Activated CD8-positive, alpha-beta memory T cell treated with anti-CD3 and anti-CD28 coated beads for 36 hours (primary cell): ENCODE results near the gene CELF2. TPM values are rescaled to one million over a fixed set of nuclear protein-coding genes. Genes with fewer than 3 reads are reported as not detected.

Source experiments
- CTCF ChIA-PET: fragments of 350-600 bp; sonication (Branson Sonifier 250); formaldehyde crosslinking; loops from one replicate; lab custom pipeline; 2021; ENCODE audit warnings: antibody characterized with exemption; lab: Charles Lee
- POLR2A ChIA-PET: fragments of 350-600 bp; sonication (Branson Sonifier 250); formaldehyde crosslinking; loops from one replicate; lab custom pipeline; 2021; ENCODE audit warnings: antibody characterized with exemption; lab: Charles Lee
- total RNA-seq, 2 experiments: library from RNA; stranded (reverse); gene quantifications; one replicate each; pipeline ENCODE4 v1.2.3, GENCODE V29; 2021

CELF2 gene
- total RNA-seq, 2 experiments from 2014 or later = 153 to 154 TPM

DNA sequence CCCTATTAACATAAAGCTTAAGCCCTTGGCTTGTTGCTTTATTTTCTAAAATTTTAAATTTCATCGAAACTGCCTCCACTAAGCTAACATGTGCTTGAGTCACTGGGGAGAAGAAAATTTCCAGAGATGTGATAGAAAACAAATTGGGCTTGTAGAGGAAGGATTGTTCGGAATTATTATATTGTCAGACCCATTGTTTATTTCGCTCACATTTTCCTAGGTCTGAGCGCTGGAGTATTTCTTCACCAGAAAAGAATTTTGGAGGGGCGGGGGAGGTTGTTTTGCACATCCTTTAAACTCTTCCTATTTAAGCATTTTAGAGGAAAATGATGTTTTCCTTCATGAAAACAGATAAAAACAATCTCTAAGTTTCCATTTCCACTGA, 29.1 kb downstream of the CELF2 start:
- CTCF ChIA-PET = no interaction called here
- POLR2A ChIA-PET = no interaction called here

DNA sequence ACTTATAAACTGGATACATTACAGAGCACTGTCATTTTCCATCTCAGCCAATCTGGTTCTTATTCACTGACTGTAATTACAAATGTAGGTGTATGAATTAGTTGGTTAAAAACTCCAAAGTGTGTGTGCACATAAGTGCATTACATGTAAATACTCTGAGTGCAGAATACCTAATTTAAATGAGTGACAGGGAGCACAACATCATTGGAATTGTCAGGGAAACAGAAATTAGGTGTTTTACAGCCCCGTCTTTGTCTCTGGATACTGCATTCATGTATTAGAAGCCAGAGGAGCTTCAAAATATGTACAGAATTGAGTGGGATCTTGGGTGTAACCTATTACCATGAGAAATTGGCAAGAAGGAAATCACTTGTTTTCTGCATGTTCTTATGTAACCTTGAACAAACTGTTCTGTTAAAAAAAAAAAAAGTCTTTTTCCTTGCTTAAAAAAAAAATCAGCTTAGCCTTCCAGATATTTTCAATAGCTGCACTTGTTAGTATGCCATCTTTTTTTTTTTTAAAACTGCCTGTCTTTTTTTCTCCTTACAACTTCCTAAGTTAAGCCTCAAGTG, 31.1 kb downstream of the CELF2 start:
- ChIA-PET POLR2A (no interaction called here), CTCF (interaction anchor here (0.6 kb wide), 1 partner anchor 432 kb away, joined by 4 read pairs; no protein-coding TSS in a partner anchor)

DNA sequence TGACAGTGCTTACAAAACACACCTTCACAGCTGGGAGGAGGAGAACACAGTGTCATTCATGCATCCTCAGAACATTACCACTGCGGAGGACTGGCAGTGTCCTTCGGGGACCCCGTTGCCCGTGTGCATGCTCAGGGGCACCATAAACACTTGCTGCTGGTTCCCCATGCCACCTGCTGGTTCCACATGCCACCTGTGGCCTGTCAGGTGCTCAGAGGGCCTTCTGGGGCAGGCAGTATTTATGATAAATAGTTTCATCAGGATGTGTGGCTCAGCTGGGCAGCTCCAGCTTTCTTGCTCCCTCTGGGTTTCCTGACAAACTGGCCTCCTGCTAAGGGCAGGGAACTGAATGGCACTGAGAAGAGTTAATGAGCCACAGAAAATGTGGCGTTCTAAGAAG, 32.1 kb downstream of the CELF2 start:
- ChIA-PET CTCF (no interaction called here), POLR2A (no interaction called here)

DNA sequence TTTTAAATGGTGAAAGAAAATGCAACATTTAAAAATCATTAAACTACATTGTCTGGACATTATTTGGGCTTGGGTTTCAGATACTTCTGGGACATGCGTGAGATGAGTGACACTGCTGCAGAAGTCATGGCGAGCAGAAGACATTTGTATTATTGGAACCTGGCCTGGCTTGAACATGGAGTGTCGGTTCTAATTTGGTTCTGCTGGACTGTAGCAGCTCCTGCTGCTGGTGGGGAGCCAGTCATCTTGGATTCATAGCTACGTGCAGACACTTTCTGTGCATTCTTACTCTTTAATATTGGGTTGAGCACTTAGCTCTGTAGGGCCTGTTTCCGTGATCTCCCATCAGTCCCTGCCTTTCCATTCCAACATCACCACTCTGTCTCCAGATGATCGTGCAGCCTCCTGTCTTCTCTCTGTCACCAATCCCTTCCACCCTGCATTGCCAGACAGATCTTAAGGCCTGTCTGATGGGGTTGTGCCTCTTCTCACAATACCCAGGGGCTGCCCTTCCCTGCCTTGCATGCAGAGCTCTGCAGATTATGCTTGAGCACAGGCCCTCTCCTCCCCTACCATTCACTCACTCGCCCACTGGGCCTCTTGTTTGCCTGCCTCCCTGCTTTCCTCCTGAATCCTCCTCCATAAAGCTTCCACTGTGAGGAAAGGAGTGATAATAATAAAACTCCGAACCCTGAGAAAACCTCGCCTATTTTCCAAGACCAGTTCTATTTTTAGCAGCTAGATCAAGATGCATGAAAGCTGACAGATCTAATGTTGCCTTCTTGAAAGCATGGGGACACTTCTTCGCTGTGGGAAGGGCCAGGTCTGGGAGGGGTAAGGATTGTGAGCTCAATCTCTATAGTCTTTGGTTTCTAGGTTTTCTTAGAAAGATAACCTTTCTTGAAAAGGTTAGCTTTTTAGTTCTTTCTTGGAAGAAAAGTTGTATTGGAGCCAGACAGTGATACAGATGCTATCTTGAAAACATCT, 32.9 kb downstream of the CELF2 start:
- CTCF ChIA-PET = no interaction called here
- POLR2A ChIA-PET = no interaction called here

DNA sequence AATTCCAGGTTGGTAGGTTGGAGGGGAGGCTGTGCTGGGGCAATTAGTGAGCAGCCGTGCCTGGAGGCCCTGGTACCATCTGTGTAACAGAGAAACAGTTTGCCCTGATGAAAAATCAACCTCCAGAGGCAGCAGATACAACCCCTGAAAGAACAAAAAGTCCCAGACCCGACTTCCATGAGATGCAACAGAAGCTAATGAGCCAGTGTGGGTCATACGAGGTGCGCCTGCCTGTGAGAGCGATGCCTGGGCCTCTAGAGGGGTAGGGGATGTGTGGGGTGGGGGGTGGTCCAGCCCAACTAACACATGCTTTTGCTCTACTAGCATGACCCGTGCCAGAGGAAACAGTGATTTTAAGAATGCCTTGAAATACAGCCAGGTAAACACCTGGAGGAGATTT, 39.3 kb downstream of the CELF2 start:
- CTCF ChIA-PET = no interaction called here
- POLR2A ChIA-PET = no interaction called here

DNA sequence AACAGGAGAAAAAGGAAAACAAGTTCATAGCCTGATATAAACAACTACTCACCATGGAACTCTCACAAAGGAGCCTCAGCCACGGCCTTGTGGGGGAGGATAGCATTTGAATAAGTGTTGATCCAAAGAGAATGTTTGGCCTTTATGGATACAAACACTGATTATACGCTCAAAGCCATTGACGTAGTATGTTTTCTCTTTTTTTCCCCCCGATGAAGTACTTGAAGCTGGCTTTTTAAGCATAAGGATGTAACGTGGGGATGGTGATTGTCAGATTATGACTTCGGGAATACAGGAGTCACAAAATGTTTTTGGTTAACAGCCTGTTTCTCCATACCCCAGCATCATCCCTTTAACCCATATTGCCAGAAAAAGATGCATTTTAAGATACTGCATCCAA, 39.8 kb downstream of the CELF2 start:
- CTCF ChIA-PET = no interaction called here
- POLR2A ChIA-PET = no interaction called here

DNA sequence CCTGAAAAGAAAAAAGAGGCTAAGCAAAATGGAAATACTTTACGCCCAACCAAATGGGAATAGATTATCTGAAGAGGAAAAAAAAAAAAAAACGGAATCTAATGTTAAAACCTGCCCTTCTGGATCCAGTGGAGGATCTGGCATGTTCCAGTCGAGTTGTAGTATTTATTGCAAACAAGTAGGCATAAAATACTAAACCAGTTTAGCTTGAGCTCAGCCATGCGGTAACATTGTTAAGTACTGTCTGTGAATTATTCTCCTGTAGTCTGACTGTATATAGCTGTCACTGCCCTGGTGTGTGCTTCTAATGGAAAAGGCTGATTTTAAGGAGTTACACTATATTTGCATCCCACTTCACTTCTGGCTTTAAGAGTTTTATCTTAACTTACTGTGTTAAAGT, 40.3 kb downstream of the CELF2 start:
- ChIA-PET CTCF (no interaction called here), POLR2A (no interaction called here)

DNA sequence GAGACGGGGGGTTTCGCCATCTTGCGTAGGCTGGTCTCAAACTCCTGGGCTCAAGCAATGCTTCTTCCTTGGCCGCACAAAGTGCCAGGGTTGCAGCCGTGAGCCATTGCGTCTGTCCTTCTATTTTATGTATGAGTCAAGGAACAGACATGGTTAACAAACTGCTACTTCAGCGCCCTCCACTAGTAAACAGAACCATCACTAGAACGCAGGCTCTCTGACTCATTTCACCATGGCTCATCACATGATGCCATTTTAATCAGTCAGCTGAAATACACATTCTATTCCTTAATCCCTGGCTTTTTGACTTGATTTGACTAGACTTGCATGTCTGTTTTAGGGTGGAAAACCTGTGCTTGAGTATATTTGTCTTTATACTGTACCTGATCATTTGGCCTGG, 41.3 kb downstream of the CELF2 start:
- POLR2A ChIA-PET = no interaction called here

DNA sequence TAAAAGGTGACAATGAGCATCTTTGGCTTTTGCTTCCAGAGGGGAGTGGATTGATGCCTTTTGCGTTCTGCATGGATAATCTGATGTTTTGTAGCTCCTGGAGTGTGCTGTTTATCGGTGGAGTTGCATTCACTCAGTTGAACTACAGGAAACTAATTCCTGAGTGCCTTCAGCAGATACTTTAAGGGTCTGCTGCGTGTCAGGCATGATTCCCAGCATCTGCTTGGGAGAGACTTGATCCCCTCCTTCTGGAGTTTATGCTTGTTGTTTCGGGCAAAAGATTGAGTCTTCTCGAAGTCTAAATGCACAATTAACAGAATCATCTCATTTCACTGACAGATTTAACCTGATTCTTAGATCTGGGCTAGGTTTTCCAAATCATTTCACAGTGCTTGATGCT, 46.2 kb downstream of the CELF2 start:
- ChIA-PET CTCF (no interaction called here), POLR2A (no interaction called here)

More for the DNA sequence above, 41.3 kb downstream of the CELF2 start:
- CTCF ChIA-PET = no interaction called here

DNA sequence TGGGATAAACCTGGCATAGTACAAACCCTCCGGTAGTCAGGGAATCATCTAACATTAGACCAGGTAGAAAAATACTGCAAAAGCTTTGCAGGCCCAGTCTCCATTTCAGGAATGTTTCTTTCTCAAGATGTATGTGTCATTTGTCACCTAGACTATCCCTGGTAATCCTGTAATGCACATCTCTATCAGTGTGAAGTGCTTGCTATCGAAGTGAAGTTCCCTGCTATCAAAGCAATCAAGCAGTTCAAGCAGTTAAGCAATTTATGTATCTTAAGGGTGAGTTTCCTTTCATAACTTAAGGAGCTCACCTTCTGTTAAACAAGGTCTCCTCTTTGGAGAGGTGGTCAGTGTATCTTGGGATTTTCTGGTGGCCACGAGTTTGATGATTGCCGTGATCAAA, 47.2 kb downstream of the CELF2 start:
- ChIA-PET POLR2A (no interaction called here), CTCF (no interaction called here)

DNA sequence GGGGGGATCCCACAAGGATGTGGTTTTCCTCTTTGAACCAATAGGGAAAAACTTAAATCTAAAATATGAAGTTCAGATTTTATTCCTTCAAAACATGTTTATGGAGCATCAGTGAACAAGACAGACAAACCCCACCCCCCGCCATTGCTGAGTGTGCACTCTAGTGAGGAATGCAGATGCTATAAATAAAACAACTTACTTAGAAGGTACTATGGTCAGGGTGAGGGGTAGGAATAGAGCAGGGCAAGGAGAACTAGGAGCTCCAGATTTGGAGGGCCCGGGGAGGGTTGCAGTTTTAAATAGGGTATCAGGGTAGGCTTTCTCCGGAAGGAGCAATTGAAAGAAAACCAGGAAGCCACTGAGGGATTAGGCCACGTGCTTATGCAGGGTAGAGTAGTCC, 47.9 kb downstream of the CELF2 start:
- ChIA-PET CTCF (no interaction called here), POLR2A (no interaction called here)

DNA sequence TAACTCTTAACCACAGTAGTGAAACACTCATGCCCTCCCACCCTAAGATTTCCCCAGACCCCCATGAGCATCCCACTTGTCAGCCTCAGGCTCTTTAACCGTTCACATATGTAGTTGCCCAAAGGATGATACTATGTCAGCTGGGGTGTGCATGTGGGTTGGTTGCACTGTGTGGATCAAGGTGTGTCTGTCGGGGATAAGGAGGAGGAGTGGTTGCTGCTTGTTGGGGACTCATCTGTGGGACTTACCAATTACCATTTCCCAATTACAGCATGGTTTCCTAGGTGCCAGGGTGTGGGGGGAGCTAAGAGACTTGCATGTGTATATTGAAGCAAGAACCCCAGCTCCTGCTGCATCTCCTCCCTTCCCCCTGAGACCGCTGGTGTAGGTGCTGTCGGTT, 48.8 kb downstream of the CELF2 start:
- CTCF ChIA-PET = interaction anchor here (1.2 kb wide), 1 partner anchor 11 kb away, joined by 3 read pairs; no protein-coding TSS in a partner anchor
- POLR2A ChIA-PET = no interaction called here

DNA sequence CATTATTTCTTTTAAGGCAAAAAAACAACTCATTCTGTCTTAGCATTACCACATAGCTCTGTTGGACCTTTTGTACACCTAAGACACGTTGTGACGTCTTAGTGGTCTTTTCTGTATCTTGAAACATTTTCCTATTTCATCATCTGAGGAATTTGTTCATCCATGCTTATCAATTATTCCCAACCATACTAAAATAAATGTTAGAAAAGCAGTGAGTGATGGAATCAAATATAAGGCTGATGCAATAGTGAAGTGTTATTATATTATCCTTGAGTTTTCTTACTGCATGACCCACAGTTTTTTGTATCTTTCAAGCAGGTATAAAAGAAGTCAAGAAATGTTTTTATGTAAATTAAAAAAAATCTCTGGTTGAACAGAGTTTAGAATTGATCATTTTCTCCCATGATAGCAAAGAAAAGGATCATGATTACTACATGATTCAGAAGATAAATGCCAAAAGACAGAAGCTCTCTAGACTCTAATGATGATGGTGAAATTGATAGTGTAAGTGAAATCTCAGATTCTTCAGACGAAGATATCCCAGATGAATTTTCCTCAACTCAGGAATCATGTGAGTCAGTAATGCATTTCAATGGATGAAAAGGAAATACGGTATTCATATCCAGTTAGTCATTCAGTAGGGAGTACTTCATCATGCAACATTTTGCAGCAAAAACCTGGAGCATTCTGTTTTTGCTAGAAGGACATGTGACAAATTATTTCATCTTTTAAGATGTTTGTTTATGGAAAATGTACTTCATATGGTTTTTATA, 51.4 kb downstream of the CELF2 start:
- POLR2A ChIA-PET = no interaction called here
- CTCF ChIA-PET = no interaction called here

DNA sequence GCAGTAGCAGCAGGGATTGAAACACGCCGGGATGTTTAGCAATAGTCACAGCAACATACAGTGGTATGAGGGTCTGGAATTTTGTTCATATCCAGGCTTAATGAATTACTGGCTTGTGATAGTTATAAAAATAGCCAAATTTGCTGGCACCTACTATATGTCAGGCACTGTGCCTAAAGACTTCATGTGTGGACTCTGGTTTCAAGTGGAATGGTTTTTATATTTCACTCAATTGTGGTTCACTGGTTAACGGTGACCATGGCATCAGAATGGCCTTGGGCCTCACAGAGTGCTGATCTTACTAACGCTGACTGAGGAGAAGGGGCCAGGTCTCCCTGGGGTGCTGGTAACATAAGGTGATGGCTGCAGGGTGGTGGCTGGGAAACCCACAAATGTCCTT, 55.7 kb downstream of the CELF2 start:
- ChIA-PET POLR2A (no interaction called here), CTCF (no interaction called here)

DNA sequence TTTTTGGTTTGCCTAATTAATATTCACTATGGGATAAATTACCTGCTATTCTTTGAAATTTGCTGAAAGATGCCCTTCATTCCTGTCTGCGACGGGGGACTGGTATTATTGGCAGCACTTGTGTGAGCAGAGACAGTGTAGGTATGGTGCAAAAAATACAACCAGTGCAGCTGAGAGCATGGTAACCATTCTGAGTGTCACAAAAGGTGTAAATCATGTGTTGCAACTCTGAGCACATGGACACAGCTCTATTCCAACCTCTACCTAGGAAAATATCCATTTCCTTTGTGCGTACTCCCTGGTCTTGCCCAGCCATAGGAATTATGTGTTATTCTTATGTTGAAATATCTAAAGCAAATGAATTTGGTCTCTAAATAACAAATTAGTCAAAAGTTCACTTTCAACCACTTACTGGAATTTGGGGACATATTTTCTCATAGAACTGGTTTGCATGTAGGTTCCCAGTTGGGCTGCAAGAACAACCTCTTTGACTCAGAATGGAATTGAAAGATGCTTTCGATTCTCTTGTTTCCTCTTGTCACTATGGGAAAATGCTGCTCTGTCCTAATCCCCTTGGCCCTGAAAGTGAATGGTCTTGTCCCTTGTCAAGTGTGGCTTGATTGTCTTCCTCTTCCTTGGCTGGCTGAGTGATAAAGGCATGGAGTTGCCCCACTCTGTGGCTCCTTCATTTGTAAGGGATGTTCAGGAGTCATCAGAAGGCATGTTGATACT, 57.0 kb downstream of the CELF2 start:
- CTCF ChIA-PET = no interaction called here
- POLR2A ChIA-PET = interaction anchor here (0.6 kb wide), 1 partner anchor 968 kb away, joined by 3 read pairs; the partner anchor contains the start of gene UPF2

DNA sequence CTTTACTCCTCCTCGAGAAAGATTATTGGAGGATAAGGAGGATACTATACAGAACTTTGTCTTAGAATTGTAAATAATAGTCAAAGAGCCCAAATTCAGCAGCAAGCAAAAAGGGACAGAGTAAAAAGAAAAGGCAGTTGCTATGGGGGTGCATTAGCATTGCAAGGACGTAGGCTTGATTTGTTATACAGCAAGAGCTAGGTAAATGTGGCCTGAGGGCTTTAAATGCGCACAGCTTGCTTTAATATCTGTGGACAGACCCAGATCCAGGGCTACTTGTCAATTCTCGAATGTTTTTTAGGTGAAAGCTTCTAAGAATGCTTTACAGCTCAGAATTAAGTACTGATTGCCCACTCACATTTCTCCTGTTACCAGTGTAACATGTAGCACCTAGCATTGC, 58.5 kb downstream of the CELF2 start:
- CTCF ChIA-PET = no interaction called here
- POLR2A ChIA-PET = no interaction called here

DNA sequence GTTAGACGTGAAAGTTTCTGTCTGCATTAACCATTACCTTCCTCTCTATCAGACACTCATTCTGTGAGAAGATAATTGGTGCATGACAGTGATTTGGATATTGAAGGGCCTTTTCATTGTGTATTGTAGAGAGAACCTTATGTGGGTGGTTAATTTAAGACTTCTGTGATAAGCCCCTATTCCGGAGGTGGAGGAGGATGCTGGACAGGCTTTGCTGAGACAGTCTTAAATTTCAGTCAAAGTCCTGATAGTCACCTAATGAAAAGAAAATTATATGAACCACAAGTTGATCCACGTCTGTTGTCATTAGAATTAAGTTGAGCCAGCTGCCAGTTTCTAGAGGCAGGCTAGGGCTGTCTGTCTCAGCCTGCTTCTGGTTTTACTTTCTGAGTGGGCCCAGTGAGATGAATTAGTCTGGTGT, 62.9 kb downstream of the CELF2 start:
- ChIA-PET POLR2A (interaction anchor here (1.0 kb wide), 1 partner anchor 62 kb away, joined by 3 read pairs; no protein-coding TSS in a partner anchor), CTCF (no interaction called here)

DNA sequence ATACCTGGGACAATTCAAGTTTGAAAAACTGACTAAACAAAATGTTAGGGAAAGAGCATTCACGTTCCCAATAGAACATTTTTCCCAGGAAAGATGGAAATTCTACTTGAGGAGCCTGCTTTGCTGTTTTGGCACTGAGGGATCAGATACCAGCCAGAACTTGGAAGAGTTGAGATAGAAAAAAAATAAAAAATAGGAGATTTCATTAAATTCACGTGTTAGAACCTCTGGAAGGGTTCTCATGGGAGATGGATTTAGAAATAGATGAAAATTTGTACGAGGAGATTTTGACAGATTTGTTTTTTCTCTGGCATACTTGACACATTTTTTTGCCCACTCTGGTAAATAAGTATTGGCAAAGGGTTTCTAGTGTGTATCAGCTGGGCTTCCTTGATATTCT, 63.7 kb downstream of the CELF2 start:
- CTCF ChIA-PET = no interaction called here
- POLR2A ChIA-PET = no interaction called here

DNA sequence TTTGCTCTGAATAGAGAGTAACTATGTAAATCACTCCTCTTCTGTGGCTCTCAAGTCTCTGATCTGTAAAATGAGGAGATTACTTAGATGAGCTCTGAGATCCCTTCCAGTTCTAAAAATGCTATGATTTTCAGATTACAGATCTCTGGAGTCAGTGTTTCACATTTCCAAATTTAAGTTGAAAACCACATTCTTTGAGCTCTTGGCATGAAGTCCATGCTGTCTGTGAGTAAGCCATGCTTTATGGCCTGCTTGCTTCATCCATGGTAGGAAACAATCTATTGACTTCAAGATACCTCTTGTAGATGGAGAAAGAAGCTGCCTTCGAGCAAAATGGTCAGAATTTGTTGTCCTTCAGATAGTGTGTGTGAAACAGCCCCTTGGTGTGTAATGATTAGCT, 64.9 kb downstream of the CELF2 start:
- CTCF ChIA-PET = no interaction called here
- POLR2A ChIA-PET = no interaction called here
